WI38 (cell line): ENCODE results near the gene LY86.

Experiments used
- H3K4me3 ChIP-seq: 2 replicates; pipeline ENCODE4 v1.5.1; 2011; ENCODE audit warnings: low read depth, mild to moderate bottlenecking, control low read depth, low read length
- CTCF ChIP-seq: IDR thresholded peaks from 2 replicates; pipeline ENCODE4 v1.5.1; 2012; ENCODE audit warnings: low read depth, mild to moderate bottlenecking, control low read depth, low read length

Gene LY86

DNA sequence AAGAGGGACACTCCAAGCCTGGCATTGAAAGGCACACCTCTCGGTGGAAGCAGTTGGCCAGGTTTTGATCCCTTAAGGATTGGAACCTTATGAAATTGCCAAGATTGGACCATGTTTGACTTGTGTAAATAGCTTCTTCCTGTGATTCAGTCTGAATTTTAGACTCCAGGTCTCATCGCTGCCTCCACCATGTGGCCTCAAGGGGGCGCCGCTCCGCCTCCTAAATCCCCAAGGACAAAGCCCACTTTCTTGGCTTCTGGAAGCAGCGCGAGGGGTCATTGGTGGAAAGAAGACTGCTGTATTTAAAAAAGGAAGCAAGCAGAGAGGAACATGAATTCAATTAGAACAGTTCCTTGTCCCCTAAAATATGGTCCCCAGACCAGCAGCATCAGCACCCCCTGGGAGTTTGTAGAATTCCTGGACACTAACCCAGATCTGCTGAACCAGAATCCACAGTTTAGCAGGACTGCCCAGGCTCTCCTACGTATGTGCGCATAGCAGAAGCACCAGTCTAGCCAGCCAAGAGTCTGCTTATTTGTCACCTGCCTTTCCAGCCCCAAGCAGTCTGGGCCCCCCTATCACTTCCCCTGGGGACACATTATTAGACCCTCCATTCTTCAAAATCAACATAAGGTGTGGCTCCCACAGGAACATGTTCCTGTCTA, 108.5 kb downstream of the LY86 start:
- TF ChIP-seq CTCF = peak; percentile 49
- H3K4me3 ChIP-seq = no peak overlapping the region

- TF ChIP-seq CTCF = no peak
- no peak overlapping the region for H3K4me3 ChIP-seq
Measured at GRCh38 chr6:6697620-6698019, 109.1 kb downstream of the LY86 start.

GRCh38 chr6:6699741-6700367, 111.3 kb downstream of the LY86 start:
- H3K4me3 ChIP-seq = no peak overlapping the region
- no peak for TF ChIP-seq CTCF

DNA sequence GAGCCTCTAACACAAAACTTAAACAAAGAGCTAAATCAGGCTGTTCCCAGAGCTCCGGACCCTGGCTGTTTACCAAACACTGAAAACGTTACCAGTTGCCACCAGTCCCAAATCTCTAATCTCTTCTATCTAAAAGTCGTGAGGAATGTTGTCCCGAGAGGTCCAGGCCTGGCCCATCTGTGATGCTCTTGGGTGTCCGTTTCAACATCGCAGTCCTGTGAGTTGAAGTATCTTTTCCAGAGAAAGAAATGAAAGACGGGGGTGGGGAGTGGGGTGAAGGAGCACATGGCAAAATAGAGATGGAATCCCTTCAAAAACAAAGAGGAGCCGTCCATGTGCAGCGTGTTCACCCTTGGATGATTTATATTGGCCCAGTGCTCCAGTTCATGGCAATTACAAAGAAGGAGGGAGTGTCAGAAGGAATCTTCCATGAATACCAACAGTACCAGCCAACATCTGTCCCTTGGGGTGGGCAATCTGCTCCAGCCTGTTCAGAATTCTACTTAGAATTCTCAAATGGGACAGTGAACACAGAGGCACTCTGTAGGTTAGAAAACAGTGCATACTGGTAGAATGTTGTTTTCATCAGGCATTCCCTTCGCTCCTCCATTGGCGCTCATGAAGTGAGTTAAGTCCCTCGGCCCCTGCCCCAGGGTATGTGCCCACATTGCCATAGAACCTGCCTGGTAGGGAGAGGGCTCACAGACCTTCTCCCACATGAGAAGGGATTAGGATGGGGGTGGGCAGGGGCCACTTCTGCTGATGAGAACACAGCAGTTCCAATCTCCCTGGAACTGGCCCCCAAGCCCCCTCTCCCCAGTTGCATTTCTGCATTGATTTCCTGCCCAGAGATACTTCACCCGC, 112.1 kb downstream of the LY86 start:
- no peak overlapping the region for H3K4me3 ChIP-seq
- no peak for TF ChIP-seq CTCF

DNA sequence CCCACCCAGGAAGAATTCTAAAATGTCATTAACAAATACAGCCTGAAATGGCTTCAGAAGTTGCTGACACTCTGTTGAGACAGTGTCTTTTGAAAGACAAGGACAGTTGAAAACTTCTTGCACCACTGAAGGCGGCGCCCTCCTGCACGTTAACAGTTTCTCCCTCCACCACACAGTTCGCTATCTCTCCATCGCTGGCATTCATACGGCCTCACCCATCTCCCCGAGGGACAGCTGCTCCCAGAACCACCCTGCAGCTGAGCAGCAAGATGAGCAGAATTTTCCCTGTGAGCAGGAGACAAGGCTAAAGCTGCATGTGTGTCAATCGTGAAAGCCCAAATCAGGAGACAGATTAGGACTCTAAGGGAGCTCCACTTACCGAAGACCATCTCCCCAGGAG, 113.3 kb downstream of the LY86 start:
- H3K4me3 ChIP-seq = no peak overlapping the region
- no peak for TF ChIP-seq CTCF

DNA sequence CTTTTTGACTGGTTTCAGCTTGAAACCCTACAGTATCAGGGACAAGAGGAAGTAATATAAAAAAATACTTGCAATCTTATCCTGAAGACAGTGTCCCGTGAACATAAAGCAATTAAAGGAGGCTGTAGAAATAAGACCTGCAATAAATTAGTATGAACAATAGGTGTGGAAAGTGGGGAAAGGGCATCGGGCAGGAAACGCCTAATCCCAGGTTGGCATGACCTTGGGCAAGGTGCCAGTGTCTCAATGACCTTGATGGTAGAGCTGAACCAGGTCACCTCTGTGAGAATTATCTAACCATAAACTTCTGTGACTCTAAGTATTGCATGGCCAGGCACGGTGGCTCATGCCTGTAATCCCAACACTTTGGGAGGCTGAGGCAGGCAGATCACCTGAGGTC, 115.2 kb downstream of the LY86 start:
- H3K4me3 ChIP-seq = no peak overlapping the region
- TF ChIP-seq CTCF = no peak
